ENCODE results near the gene SEZ6L2. TPM values are rescaled to one million over a fixed set of nuclear protein-coding genes. Genes with fewer than 3 reads are reported as not detected.

SEZ6L2 gene
- total RNA-seq, 1 experiment from 2014 or later = 68.9 TPM

- DNase-seq = no peak
- Mint-ChIP-seq H3K4me3 (ENCODE audit: low read depth, unreplicated experiment) (no peak overlapping the region), H3K27me3 (ENCODE audit: unreplicated experiment) (no peaks in the 10 kb centered on the region), H3K36me3 (ENCODE audit: insufficient read depth, unreplicated experiment) (peaks cover 61% of the 10 kb centered on the region), H3K9me3 (ENCODE audit: low read depth, unreplicated experiment) (no peaks in the 10 kb centered on the region), H3K4me1 (ENCODE audit: low read depth, unreplicated experiment) (no peaks in the 10 kb centered on the region), H3K27ac (ENCODE audit: unreplicated experiment) (no peak overlapping the region)
- CTCF ChIA-PET = interaction anchor here (1.0 kb wide), 1 partner anchor 122 kb away, joined by 7 read pairs; the partner anchor contains the start of gene TMEM219
- no peak for TF ChIP-seq CTCF (IDR thresholded peaks at IDR 0.05; ENCODE audit: unreplicated experiment)
- intact Hi-C loops (cut with micrococcal nuclease; ENCODE audit: unreplicated experiment) = no loop called here
- no TSS peak for BruUV-seq (replicated peaks)
Measured at GRCh38 chr16:29839822-29840221, 59.5 kb downstream of the SEZ6L2 start.

DNA sequence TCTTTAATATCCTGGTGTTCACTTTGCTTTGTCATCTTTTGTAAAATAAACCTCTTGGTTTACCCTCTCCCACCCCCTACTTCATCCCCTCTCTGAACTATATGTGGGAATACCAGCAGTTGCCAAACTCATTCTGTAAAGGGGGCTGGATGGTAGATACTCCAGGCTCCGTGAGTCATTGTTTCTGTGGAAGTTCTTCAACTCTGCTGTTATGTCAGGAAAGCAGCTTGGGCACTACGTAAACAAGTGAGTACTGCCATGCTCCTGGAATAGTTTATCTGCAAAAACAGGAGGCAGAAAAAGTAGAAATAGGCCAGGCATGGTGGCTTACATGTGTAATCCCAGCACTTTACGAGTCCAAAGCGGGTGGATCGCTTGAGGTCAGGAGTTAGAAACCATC, 61.5 kb downstream of the SEZ6L2 start:
- Mint-ChIP-seq H3K4me3 (ENCODE audit: low read depth, unreplicated experiment) (no peak overlapping the region), H3K4me1 (ENCODE audit: low read depth, unreplicated experiment) (no peaks in the 10 kb centered on the region), H3K27ac (ENCODE audit: unreplicated experiment) (no peak overlapping the region), H3K9me3 (ENCODE audit: low read depth, unreplicated experiment) (no peaks in the 10 kb centered on the region), H3K36me3 (ENCODE audit: insufficient read depth, unreplicated experiment) (peaks cover 76% of the 10 kb centered on the region), H3K27me3 (ENCODE audit: unreplicated experiment) (no peaks in the 10 kb centered on the region)
- no peak for DNase-seq
- no peak for TF ChIP-seq CTCF (IDR thresholded peaks at IDR 0.05; ENCODE audit: unreplicated experiment)
- CTCF ChIA-PET = interaction anchor here (0.9 to 1.4 kb wide), 2 partner anchors 10 to 21 kb away, joined by 4 read pairs; partner anchors contain the start of gene PAGR1
- no TSS peak for BruUV-seq (replicated peaks)
- intact Hi-C loops (cut with micrococcal nuclease; ENCODE audit: unreplicated experiment) = no loop called here

DNA sequence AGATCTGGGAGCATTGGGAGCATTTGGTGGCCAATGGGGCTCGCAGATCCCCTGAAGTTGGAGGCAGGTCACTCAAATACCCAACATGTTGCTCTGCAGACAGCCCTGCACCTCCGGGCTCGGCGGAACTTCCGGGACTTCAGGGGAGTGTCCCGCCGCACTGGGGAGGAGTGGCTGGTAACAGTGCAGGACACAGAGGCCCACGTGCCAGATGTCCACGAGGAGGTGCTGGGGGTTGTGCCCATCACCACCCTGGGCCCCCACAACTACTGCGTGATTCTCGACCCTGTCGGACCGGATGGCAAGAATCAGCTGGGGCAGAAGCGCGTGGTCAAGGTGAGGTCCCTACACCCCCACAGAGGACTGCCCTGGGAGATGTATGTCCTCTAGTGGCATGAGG, 62.7 kb downstream of the SEZ6L2 start:
- BruUV-seq (replicated peaks) = no TSS peak
- intact Hi-C loops (cut with micrococcal nuclease; ENCODE audit: unreplicated experiment) = no loop called here
- H3K27ac Mint-ChIP-seq (ENCODE audit: unreplicated experiment) = no peak overlapping the region
- no peaks in the 10 kb centered on the region for H3K9me3 Mint-ChIP-seq (ENCODE audit: low read depth, unreplicated experiment)
- CTCF ChIA-PET = interaction anchor here (1.1 kb wide), 1 partner anchor 12 kb away, joined by 3 read pairs; no protein-coding TSS in a partner anchor
- H3K4me3 Mint-ChIP-seq (ENCODE audit: low read depth, unreplicated experiment) = no peak overlapping the region
- no peak for DNase-seq
- H3K27me3 Mint-ChIP-seq (ENCODE audit: unreplicated experiment) = no peaks in the 10 kb centered on the region
- no peak for TF ChIP-seq CTCF (IDR thresholded peaks at IDR 0.05; ENCODE audit: unreplicated experiment)
- H3K36me3 Mint-ChIP-seq (ENCODE audit: insufficient read depth, unreplicated experiment) = peaks cover 79% of the 10 kb centered on the region
- H3K4me1 Mint-ChIP-seq (ENCODE audit: low read depth, unreplicated experiment) = no peaks in the 10 kb centered on the region

DNA sequence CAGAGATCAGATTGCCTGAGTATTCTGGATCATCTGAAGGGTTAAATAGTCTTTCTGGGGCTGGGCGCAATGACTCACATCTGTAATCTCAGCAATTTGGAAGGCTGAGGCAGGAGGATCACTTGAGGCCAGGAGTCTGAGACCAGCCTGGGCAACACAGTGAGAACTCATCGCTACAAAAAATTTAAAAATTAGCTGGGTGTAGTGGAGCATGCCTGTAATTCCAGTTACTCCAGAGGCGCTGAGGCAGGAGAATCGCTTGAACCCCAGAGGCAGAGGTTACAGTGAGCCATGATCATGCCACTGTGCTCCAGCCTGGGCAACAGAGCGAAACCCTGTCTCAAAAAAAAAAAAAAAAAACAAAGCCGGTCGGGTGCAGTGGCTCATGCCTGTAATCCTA, 63.4 kb downstream of the SEZ6L2 start:
- TF ChIP-seq CTCF (IDR thresholded peaks at IDR 0.05; ENCODE audit: unreplicated experiment) = no peak
- no peak for DNase-seq
- Mint-ChIP-seq H3K36me3 (ENCODE audit: insufficient read depth, unreplicated experiment) (peaks cover 80% of the 10 kb centered on the region), H3K27ac (ENCODE audit: unreplicated experiment) (no peak overlapping the region), H3K9me3 (ENCODE audit: low read depth, unreplicated experiment) (no peaks in the 10 kb centered on the region), H3K27me3 (ENCODE audit: unreplicated experiment) (no peaks in the 10 kb centered on the region), H3K4me1 (ENCODE audit: low read depth, unreplicated experiment) (no peaks in the 10 kb centered on the region), H3K4me3 (ENCODE audit: low read depth, unreplicated experiment) (no peak overlapping the region)
- intact Hi-C loops (cut with micrococcal nuclease; ENCODE audit: unreplicated experiment) = no loop called here
- no TSS peak for BruUV-seq (replicated peaks)
- CTCF ChIA-PET = interaction anchor here (0.7 to 1.1 kb wide), 3 partner anchors 9 to 109 kb away, joined by 3 to 4 read pairs (median 3); no protein-coding TSS in a partner anchor

Data from Calu3 (cell line).